ENCODE data around the gene RTF1.
"Not testable (repeated sequence)": the region's sequence is repeated elsewhere in the genome, so short reads cannot be mapped to it uniquely, and the experiment has no call there.

RTF1 gene

DNA sequence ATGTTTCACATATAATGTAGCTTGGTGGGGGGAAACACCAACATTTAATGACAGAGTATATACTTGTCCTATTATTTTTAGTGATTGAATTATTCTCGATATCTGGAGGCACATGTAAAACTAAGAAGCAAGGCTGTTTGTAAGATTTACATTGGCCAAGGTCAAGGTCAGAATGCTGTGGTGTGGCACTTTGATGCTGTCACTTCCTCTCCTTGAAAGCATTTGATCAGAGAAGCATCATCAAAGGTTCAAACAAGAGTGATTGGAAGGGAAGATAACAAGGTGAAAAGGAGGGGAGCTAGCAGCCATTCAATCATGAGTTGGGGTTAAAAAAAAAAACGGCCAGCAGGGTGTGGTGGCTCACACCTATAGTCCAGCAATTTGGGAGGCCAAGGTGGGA lies 26.4 kb downstream of the RTF1 start:
- no peak for FAIRE-seq
- TF ChIP-seq TAF1 (IDR thresholded peaks at IDR 0.05; ENCODE audit: borderline replicate concordance, low read depth, low read length) (no peak), POLR2AphosphoS5 (IDR thresholded peaks at IDR 0.05; ENCODE audit: low read depth, low read length) (no peak), POLR2A (IDR thresholded peaks at IDR 0.05; ENCODE audit: low read depth, low read length) (no peak)
- no peak for DNase-seq (ENCODE audit: insufficient read length)

GRCh38 chr15:41445399-41445798 lies 28.5 kb downstream of the RTF1 start:
- no peak for DNase-seq (ENCODE audit: insufficient read length)
- no peak for FAIRE-seq
- TF ChIP-seq POLR2A (IDR thresholded peaks at IDR 0.05; ENCODE audit: low read depth, low read length) (no peak), TAF1 (IDR thresholded peaks at IDR 0.05; ENCODE audit: borderline replicate concordance, low read depth, low read length) (no peak), POLR2AphosphoS5 (IDR thresholded peaks at IDR 0.05; ENCODE audit: low read depth, low read length) (no peak)

GRCh38 chr15:41462084-41462795 lies 45.3 kb downstream of the RTF1 start:
- no peak for DNase-seq (ENCODE audit: insufficient read length)
- no peak for TF ChIP-seq POLR2A (IDR thresholded peaks at IDR 0.05; ENCODE audit: low read depth, low read length)
- no peak for TF ChIP-seq POLR2AphosphoS5 (IDR thresholded peaks at IDR 0.05; ENCODE audit: low read depth, low read length)
- TF ChIP-seq TAF1 (IDR thresholded peaks at IDR 0.05; ENCODE audit: borderline replicate concordance, low read depth, low read length) = no peak
- FAIRE-seq = no peak

DNA sequence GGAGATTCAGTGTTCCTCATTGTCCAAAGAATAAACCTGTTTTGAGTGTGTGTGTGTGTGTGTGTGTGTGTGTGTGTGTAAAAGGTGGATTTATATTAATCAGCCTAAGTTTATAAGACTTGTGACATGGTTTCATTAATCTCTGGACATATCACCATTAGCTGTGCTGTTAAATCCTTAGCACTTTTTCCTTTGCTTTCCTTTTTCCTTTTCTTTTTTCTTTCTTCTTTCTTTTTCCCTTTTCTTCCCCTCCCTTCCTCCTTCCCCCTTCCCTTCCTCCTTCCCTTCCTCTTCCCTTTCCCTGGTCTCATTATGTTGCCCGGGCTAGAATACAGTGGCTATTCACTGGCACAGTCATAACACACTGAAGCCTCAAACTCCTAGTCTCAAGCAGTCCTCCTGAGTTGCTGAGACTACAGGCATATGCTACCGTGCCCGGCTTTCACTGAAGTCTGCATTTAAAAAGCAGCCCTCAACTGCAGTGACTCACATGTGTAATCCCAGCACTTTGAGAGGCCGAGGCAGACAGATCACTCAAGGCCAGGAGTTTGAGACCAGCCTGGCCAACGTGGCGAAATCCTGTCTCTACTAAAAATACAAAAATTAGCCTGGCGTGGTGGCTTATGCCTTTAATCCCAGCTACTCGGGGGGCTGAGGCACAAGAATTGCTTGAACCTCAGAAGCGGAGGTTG lies 48.1 kb downstream of the RTF1 start:
- DNase-seq (ENCODE audit: insufficient read length) = no peak
- TF ChIP-seq POLR2AphosphoS5 (IDR thresholded peaks at IDR 0.05; ENCODE audit: low read depth, low read length) (no peak), POLR2A (IDR thresholded peaks at IDR 0.05; ENCODE audit: low read depth, low read length) (no peak)
- FAIRE-seq = no peak

DNA sequence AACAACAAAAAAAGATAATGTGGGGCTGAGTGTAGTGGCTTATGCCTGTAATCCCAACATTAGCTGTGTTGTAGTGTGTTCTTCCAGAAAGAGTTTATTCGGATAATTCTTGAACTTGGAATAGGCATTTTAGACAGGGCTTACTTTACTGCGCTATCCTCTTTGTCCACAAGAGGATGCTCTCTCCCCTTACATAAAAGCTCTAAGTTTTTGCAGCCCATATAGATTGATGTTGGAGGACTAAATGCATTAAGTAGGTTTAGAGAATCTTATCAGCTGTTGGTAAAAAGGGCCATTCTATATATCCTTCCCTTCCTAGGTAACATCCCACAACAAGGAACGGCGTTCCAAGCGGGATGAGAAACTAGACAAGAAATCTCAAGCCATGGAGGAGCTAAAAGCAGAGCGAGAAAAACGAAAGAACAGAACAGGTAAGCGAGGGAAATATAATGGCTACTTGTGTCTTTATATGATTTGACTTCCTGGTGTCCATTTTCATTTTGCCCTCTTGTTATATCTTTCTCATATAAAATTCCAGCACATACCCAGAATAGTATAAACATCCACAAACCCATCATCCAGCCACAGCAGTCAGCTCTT lies 49.0 kb downstream of the RTF1 start:
- FAIRE-seq = peak; percentile 63
- DNase-seq (ENCODE audit: insufficient read length) = no peak
- TF ChIP-seq POLR2A (IDR thresholded peaks at IDR 0.05; ENCODE audit: low read depth, low read length) = no peak
- TF ChIP-seq TAF1 (IDR thresholded peaks at IDR 0.05; ENCODE audit: borderline replicate concordance, low read depth, low read length) = no peak
- TF ChIP-seq POLR2AphosphoS5 (IDR thresholded peaks at IDR 0.05; ENCODE audit: low read depth, low read length) = no peak

DNA sequence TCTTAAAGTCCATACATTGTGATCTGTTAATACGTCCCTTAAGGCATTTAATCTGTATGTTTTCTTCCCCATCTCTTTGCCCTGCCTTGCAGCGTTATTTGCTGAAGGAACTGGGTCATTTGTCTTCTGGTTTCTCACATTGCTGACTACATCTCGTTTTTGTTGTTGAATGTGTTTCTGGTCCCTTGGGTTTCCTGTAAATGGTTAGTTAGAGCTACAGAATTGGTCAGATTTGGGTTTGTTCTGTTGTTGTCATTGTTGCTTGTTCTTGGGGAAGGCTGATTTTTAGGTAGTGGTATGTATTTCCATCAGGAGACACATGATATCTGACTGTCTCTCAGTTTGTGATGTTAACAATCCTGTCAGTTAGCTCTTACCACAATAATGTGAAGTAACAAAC lies 49.8 kb downstream of the RTF1 start:
- DNase-seq (ENCODE audit: insufficient read length) = no peak
- no peak for TF ChIP-seq TAF1 (IDR thresholded peaks at IDR 0.05; ENCODE audit: borderline replicate concordance, low read depth, low read length)
- no peak for TF ChIP-seq POLR2A (IDR thresholded peaks at IDR 0.05; ENCODE audit: low read depth, low read length)
- TF ChIP-seq POLR2AphosphoS5 (IDR thresholded peaks at IDR 0.05; ENCODE audit: low read depth, low read length) = no peak
- FAIRE-seq = no peak

- DNase-seq (ENCODE audit: insufficient read length); FAIRE-seq: not testable (repeated sequence)
Measured at GRCh38 chr15:41469644-41470043, 52.7 kb downstream of the RTF1 start.

- FAIRE-seq (no peak), DNase-seq (ENCODE audit: insufficient read length) (no peak)
- TF ChIP-seq POLR2AphosphoS5 (IDR thresholded peaks at IDR 0.05; ENCODE audit: low read depth, low read length) (no peak), TAF1 (IDR thresholded peaks at IDR 0.05; ENCODE audit: borderline replicate concordance, low read depth, low read length) (no peak), POLR2A (IDR thresholded peaks at IDR 0.05; ENCODE audit: low read depth, low read length) (no peak)
Measured at GRCh38 chr15:41473418-41473817, 56.5 kb downstream of the RTF1 start.

DNA sequence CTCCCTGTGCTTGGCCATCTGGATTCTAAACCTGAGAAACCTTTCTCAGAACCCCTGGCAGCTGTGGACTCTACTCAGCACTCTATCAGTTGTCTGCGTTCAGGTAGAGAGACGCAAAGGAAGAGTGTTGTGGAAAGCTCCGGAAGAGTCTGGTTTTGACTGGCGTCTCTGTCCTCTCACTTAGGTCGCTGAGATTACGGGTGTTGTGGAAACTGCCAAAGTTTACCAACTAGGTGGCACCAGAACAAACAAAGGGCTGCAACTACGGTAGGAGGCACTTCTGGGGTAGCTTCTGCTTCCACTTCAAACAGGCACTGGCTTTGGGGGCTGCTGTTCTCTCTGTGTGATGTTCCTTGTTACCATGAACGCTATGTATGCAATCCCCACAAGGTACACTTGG lies 57.5 kb downstream of the RTF1 start:
- TF ChIP-seq POLR2A (IDR thresholded peaks at IDR 0.05; ENCODE audit: low read depth, low read length) (no peak), POLR2AphosphoS5 (IDR thresholded peaks at IDR 0.05; ENCODE audit: low read depth, low read length) (no peak), TAF1 (IDR thresholded peaks at IDR 0.05; ENCODE audit: borderline replicate concordance, low read depth, low read length) (no peak)
- DNase-seq (ENCODE audit: insufficient read length) (no peak), FAIRE-seq (no peak)

GRCh38 chr15:41474941-41475340 lies 58.0 kb downstream of the RTF1 start:
- TF ChIP-seq TAF1 (IDR thresholded peaks at IDR 0.05; ENCODE audit: borderline replicate concordance, low read depth, low read length) (no peak), POLR2AphosphoS5 (IDR thresholded peaks at IDR 0.05; ENCODE audit: low read depth, low read length) (no peak), POLR2A (IDR thresholded peaks at IDR 0.05; ENCODE audit: low read depth, low read length) (no peak)
- FAIRE-seq (no peak), DNase-seq (ENCODE audit: insufficient read length) (no peak)

DNA sequence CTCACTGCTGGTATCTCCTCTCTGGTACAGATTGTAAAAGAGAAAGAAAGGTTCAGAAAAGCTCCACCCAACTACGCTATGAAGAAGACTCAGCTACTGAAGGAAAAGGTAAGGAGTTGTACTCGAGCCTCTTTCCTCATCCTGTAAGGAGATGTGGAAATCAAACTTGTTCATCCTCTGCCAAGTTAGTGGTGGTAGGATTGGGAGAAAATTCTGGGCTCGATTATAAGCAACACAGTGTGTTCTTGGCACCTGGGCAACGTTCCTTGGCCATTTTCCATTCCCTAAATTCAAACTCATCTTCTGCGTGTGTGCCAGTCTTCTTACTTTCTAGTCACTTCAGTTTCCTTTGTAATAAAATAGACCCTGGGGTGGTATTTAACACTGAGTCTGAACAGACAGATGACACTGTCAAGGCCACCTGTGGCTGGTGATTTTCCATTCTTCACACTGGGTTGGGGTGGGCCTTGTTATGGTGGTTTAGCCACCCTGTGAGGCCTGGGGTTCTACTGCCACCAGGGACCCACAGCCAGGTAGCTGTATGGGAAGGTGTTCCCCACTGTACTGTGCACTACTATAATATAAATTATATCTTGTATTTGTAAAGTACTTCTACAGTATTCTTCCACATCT lies 59.6 kb downstream of the RTF1 start:
- TF ChIP-seq POLR2AphosphoS5 (IDR thresholded peaks at IDR 0.05; ENCODE audit: low read depth, low read length) = no peak
- no peak for TF ChIP-seq POLR2A (IDR thresholded peaks at IDR 0.05; ENCODE audit: low read depth, low read length)
- no peak for TF ChIP-seq TAF1 (IDR thresholded peaks at IDR 0.05; ENCODE audit: borderline replicate concordance, low read depth, low read length)
- FAIRE-seq (no peak), DNase-seq (ENCODE audit: insufficient read length) (no peak)

Data from GM12892 (cell line).